OCI-LY3 (cell line): ENCODE measurements around the gene SERPINB5.

Experiments
- H2AFZ ChIP-seq: fragments of 200-600, 300-600 bp; shearing (Covaris generic); 2 replicates; pipeline ENCODE4 v1.6.0; 2014; ENCODE audit warnings: antibody characterized with exemption, low read depth, low read length
- H3K27ac ChIP-seq: fragments of 200-600, 300-600 bp; sonication (generic); 2 replicates; pipeline ENCODE4 v1.5.1; 2014; ENCODE audit warnings: mild to moderate bottlenecking, low read length, moderate library complexity, mixed read lengths
- H3K27me3 ChIP-seq: fragments of 200-600, 300-600 bp; sonication (generic); 2 replicates; pipeline ENCODE4 v1.6.1; 2014; ENCODE audit warnings: low read depth, low read length, mixed read lengths
- H3K36me3 ChIP-seq: fragments of 200-600, 300-600 bp; sonication (generic); replicated peaks from 2 replicates; pipeline ENCODE3; 2014; ENCODE audit warnings: low read depth, low read length, mixed read lengths
- H3K4me1 ChIP-seq: fragments of 300-600, 200-600 bp; sonication (generic); 2 replicates; pipeline ENCODE4 v1.6.1; 2014; ENCODE audit warnings: low read length, mixed read lengths
- H3K4me2 ChIP-seq: fragments of 200-600, 300-600 bp; sonication (generic); 2 replicates; pipeline ENCODE4 v1.6.1; 2014; ENCODE audit warnings: low read length, mixed read lengths
- H3K4me3 ChIP-seq: fragments of 300-600, 200-600 bp; sonication (generic); 2 replicates; pipeline ENCODE4 v1.5.1; 2014; ENCODE audit warnings: antibody characterized with exemption, mild to moderate bottlenecking, low read length, moderate library complexity
- H3K79me2 ChIP-seq: fragments of 300-600, 200-600 bp; shearing (Covaris generic); 2 replicates; pipeline ENCODE4 v1.6.1; 2014; ENCODE audit warnings: mild to moderate bottlenecking, low read length, mixed read lengths
- H3K9ac ChIP-seq: fragments of 300-600, 200-600 bp; shearing (Covaris generic); 2 replicates; pipeline ENCODE4 v1.6.0; 2014; ENCODE audit warnings: mild to moderate bottlenecking, low read length, moderate library complexity
- H3K9me3 ChIP-seq: fragments of 200-600, 300-600 bp; shearing (Covaris generic); 2 replicates; pipeline ENCODE4 v1.6.1; 2014; ENCODE audit warnings: low read length, mixed read lengths; ENCODE audit not compliant: insufficient read depth
- H4K20me1 ChIP-seq: fragments of 200-600, 300-600 bp; sonication (generic); 2 replicates; pipeline ENCODE4 v1.6.1; 2016; ENCODE audit warnings: low read length, mixed read lengths; ENCODE audit not compliant: insufficient read depth
- EZH2phosphoT487 ChIP-seq: fragments of 200-600 bp; shearing (Covaris generic); IDR thresholded peaks from 2 replicates; pipeline ENCODE4 v1.6.1; 2018; ENCODE audit warnings: antibody characterized with exemption, mixed run types, low read depth
- TF ChIP-seq, protein P1 (sequence below): fragments of 200-600, 300-600 bp; sonication (generic); IDR thresholded peaks from 2 replicates; pipeline ENCODE4 v1.5.1; 2014; ENCODE audit warnings: antibody characterized with exemption, low read length, low read depth

The SERPINB5 gene

DNA sequence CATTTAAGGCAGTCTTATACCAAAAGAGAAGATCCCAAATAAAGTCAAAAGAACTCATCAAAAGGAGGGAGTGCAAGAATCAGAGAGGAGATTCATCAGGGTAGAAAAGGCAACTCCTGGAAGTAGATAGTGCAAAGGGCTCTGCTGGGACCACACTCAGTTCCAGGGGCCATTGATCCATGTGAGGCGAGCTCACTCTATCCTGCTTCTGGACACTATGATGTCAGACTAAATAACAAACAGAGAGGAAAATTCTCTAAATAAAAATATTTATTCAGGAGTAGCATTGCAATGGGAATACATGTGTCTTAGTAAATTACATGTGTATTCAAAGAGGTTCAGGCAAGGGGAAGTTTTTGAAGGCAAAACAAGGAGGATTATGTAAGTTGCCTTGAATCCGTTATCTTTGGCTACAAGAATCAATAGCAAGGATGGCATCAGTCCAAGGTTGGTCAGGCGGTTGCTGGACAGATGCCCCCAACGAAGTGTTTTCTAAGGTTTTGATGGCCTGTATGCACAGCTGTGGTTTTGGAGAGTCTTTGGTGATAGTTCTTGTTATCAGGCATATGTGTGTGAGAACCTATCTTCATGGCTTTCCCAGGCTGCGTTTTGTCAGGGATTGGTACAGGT is 52.2 kb downstream of the SERPINB5 start:
- H3K27ac ChIP-seq, result no peak overlapping the region
- no peak overlapping the region for H3K4me3 ChIP-seq
- TF ChIP-seq, protein P1, sequence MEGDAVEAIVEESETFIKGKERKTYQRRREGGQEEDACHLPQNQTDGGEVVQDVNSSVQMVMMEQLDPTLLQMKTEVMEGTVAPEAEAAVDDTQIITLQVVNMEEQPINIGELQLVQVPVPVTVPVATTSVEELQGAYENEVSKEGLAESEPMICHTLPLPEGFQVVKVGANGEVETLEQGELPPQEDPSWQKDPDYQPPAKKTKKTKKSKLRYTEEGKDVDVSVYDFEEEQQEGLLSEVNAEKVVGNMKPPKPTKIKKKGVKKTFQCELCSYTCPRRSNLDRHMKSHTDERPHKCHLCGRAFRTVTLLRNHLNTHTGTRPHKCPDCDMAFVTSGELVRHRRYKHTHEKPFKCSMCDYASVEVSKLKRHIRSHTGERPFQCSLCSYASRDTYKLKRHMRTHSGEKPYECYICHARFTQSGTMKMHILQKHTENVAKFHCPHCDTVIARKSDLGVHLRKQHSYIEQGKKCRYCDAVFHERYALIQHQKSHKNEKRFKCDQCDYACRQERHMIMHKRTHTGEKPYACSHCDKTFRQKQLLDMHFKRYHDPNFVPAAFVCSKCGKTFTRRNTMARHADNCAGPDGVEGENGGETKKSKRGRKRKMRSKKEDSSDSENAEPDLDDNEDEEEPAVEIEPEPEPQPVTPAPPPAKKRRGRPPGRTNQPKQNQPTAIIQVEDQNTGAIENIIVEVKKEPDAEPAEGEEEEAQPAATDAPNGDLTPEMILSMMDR, result no peak
- no peak for TF ChIP-seq EZH2phosphoT487
- H4K20me1 ChIP-seq, result no peaks in the 10 kb centered on the region
- no peaks in the 10 kb centered on the region for H3K27me3 ChIP-seq
- H3K36me3 ChIP-seq, result no peaks in the 10 kb centered on the region
- H3K9me3 ChIP-seq, result peaks cover 4% of the 10 kb centered on the region; the same call in 1 of the 2 replicates
- no peaks in the 10 kb centered on the region for H3K4me1 ChIP-seq
- H3K4me2 ChIP-seq, result no peak overlapping the region
- no peak overlapping the region for H3K9ac ChIP-seq
- no peaks in the 10 kb centered on the region for H3K79me2 ChIP-seq
- H2AFZ ChIP-seq, result no peak overlapping the region

DNA sequence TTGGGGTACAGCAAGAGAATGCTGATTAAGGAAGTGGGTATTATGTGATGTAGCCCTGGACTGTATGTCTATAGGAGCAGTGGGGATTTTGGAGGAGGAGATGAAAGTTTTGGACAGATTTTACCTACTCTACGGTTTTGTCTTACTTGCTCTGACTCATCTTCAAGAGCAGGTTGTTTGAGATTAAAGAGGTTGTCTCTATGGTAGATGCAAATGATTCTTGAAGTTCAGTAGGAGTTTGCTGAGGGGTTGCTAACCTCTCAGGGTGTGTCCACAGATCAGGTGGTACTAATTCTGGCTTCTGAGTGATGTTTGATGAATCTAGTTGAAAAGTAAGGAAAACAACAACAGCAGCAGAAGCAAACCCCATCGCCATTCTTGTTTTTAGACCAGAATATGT is 55.7 kb downstream of the SERPINB5 start:
- Histone ChIP-seq H3K27ac (no peak overlapping the region), H3K4me2 (no peak overlapping the region), H3K9ac (no peak overlapping the region), H3K36me3 (no peaks in the 10 kb centered on the region), H2AFZ (no peak overlapping the region), H3K27me3 (no peaks in the 10 kb centered on the region), H3K9me3 (no peaks in the 10 kb centered on the region; the same call in 1 of the 2 replicates), H3K79me2 (no peaks in the 10 kb centered on the region), H4K20me1 (no peaks in the 10 kb centered on the region), H3K4me1 (peaks cover 4% of the 10 kb centered on the region; the same call in 1 of the 2 replicates), H3K4me3 (no peak overlapping the region)
- no peak for TF ChIP-seq EZH2phosphoT487
- TF ChIP-seq, protein P1, result no peak

DNA sequence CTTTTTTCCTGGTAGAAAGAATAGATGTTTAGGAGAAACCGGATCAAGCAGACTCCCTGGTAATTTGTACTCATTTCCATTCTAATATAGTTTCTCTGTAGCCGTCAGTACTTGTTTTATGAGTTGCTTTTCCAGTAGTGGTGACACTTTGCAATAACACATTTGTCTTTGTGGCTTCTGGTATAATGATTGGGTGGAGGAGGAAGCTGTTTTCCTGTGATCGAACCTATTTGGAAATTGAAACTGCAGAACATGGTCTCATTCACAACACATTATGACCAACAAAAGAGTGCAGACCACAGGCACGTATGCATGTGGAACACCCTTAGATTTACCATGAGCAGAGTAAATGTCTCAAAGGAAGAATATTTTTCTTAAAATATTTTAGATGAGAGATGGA is 57.9 kb downstream of the SERPINB5 start:
- peak overlapping the region; percentile 12; the same call in 1 of the 2 replicates for H2AFZ ChIP-seq

DNA sequence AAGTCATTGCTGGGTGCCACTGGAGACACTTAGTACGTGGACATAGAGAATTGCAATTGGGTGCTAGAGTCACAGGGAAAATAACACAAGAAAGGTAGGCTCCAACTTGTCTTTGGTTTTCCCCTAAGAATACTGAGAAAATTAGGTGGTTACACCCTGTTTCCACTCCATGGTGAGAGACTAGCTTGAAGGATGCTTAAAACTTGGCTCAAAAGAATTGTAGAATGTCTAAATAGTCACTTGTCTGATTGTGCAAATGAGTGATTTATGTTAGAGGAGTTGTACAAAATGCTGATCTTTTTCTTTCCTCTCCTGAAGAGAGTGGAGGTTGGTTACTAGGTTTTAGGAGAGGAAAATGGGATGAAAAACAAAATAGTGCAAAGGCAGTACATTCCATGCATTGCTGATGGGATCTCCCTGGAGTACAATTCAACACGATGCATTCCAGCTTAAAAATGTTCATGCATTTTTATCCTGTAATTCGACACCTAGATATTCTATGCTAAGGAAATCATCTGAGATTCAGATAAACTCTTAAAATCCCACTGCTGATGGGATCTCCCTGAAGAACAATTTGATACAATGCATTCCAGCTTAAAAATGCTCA is 63.2 kb downstream of the SERPINB5 start:
- Histone ChIP-seq H3K27me3 (peaks cover 10% of the 10 kb centered on the region; the same call in 1 of the 2 replicates), H3K27ac (no peak overlapping the region), H3K4me3 (no peak overlapping the region)

More for the DNA sequence above, 57.9 kb downstream of the SERPINB5 start:
- no peaks in the 10 kb centered on the region for H3K9me3 ChIP-seq
- H3K27ac ChIP-seq, result no peak overlapping the region
- TF ChIP-seq EZH2phosphoT487, result no peak
- H3K36me3 ChIP-seq, result no peaks in the 10 kb centered on the region
- no peaks in the 10 kb centered on the region for H3K79me2 ChIP-seq
- no peaks in the 10 kb centered on the region for H4K20me1 ChIP-seq
- peak overlapping the region; percentile 15 for H3K4me2 ChIP-seq
- peaks cover 2% of the 10 kb centered on the region; the same call in 1 of the 2 replicates for H3K27me3 ChIP-seq
- H3K4me1 ChIP-seq, result peaks cover 4% of the 10 kb centered on the region; the same call in 1 of the 2 replicates
- no peak overlapping the region for H3K9ac ChIP-seq
- no peak overlapping the region for H3K4me3 ChIP-seq

More for the DNA sequence above, 63.2 kb downstream of the SERPINB5 start:
- TF ChIP-seq, protein P1, result no peak
- no peak for TF ChIP-seq EZH2phosphoT487
- Histone ChIP-seq H3K36me3 (no peaks in the 10 kb centered on the region), H3K9ac (no peak overlapping the region), H4K20me1 (no peaks in the 10 kb centered on the region), H3K4me1 (no peaks in the 10 kb centered on the region), H3K79me2 (no peaks in the 10 kb centered on the region), H3K4me2 (no peak overlapping the region), H3K9me3 (no peaks in the 10 kb centered on the region), H2AFZ (no peak overlapping the region)
